ENCODE measurements around the gene AKAP8L.

DNA sequence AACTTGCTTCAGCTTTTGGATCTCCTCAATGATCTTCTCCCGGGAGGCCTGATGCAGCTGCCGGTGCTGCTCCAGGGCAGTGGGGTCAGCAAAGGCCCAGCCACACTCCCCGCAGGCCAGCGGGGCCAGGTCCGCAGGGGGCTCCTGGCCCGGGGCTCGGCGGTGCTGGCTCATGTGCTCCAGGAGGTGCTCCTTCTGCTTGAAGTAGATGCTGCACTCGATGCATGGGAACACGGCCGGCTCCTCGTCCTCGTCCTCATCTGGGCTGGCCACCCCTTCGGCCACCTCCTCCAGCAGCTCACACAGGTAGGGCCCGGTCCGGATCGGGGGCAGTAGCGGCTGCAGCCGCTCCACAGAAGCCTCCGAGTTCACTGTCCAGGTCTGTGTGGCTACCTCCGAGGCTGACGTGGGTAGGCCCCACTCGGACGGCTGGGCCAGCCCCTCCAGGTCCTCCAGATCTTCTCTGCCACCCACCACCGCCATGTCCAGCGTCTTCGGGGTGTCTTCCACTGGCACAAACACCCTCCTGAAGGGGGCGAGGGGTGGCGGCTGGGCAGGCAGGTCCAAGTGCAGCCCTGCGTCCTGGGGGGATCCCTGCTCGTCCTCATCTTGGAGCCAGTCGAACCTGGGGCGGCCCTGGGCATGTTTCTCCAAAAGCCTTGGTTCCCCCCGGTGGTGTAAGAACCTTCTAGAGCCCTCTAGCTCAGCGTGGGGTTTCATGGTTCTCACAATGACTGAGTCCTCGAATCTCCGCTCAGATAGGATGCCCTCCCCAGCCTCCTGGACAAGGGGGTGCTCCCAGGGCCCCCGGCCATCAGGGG lies 21.2 kb upstream of the AKAP8L start:
- TF ChIP-seq CTCF (IDR thresholded peaks at IDR 0.05): no peak
- TF ChIP-seq POLR2A (IDR thresholded peaks at IDR 0.05): no peak

Measured in esophagus squamous epithelium (tissue), 4 donors.